ENCODE results near the gene EMILIN1.

DNA sequence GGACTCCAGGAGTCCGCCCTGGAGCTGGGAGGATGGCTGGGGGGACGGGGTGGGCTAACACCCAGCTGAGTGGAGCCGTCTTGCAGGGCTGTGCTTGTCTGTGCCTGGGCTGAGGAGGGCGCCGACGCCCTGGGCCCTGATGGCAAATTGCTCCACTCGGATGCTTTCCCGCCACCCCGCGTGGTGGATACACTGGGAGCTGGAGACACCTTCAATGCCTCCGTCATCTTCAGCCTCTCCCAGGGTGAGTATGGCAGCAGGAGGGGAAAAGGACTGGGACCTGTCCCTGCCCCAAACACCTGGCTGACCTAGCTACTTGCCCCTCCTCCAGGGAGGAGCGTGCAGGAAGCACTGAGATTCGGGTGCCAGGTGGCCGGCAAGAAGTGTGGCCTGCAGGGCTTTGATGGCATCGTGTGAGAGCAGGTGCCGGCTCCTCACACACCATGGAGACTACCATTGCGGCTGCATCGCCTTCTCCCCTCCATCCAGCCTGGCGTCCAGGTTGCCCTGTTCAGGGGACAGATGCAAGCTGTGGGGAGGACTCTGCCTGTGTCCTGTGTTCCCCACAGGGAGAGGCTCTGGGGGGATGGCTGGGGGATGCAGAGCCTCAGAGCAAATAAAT is 21.0 kb downstream of the EMILIN1 start:
- TF ChIP-seq, protein P1, sequence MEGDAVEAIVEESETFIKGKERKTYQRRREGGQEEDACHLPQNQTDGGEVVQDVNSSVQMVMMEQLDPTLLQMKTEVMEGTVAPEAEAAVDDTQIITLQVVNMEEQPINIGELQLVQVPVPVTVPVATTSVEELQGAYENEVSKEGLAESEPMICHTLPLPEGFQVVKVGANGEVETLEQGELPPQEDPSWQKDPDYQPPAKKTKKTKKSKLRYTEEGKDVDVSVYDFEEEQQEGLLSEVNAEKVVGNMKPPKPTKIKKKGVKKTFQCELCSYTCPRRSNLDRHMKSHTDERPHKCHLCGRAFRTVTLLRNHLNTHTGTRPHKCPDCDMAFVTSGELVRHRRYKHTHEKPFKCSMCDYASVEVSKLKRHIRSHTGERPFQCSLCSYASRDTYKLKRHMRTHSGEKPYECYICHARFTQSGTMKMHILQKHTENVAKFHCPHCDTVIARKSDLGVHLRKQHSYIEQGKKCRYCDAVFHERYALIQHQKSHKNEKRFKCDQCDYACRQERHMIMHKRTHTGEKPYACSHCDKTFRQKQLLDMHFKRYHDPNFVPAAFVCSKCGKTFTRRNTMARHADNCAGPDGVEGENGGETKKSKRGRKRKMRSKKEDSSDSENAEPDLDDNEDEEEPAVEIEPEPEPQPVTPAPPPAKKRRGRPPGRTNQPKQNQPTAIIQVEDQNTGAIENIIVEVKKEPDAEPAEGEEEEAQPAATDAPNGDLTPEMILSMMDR (IDR thresholded peaks at IDR 0.05), result no peak
- no peak for TF ChIP-seq POLR2A (IDR thresholded peaks at IDR 0.05)
